WTC11 (cell line): ENCODE data around the gene TCF20. TPM values are rescaled to one million over a fixed set of nuclear protein-coding genes. Genes with fewer than 3 reads are reported as not detected.

Experiments used
- ATAC-seq: fragments of 200-7000 bp; cut with Tn5 transposase; 2 replicates; pipeline ENCODE4 v1.10.0; 2021; ENCODE audit warnings: mild to moderate bottlenecking, moderate library complexity
- CTCF ChIA-PET: fragments of 300-600 bp; sonication (Branson Sonifier 250); formaldehyde crosslinking; loops from one replicate; lab custom pipeline; 2021; ENCODE audit warnings: antibody characterized with exemption; lab: Charles Lee
- POLR2A ChIA-PET: fragments of 350-600 bp; sonication (Branson Sonifier 250); formaldehyde crosslinking; loops from one replicate; lab custom pipeline; 2021; ENCODE audit warnings: antibody characterized with exemption; lab: Charles Lee
- DNase-seq: peaks from one replicate; pipeline ENCODE4 v3.0.0; 2021; ENCODE audit warnings: low spot score
- H3K27ac Mint-ChIP-seq: 2 replicates; pipeline ENCODE4 v1.8.0; 2021; ENCODE audit warnings: mixed read lengths
- H3K27me3 Mint-ChIP-seq: 2 replicates; pipeline ENCODE4 v1.8.0; 2021; ENCODE audit warnings: low read depth, mild to moderate bottlenecking, moderate library complexity, mixed read lengths
- H3K36me3 Mint-ChIP-seq: 2 replicates; pipeline ENCODE4 v1.8.0; 2021; ENCODE audit warnings: mixed read lengths
- H3K4me1 Mint-ChIP-seq: 2 replicates; pipeline ENCODE4 v1.8.0; 2022; ENCODE audit warnings: mixed read lengths
- H3K4me3 Mint-ChIP-seq: 2 replicates; pipeline ENCODE4 v1.8.0; 2021; ENCODE audit warnings: mild to moderate bottlenecking, moderate library complexity, mixed read lengths
- H3K9me3 Mint-ChIP-seq: 2 replicates; pipeline ENCODE4 v1.8.0; 2021; ENCODE audit warnings: mixed read lengths
- CDX4 ChIP-seq: fragments of 250-450 bp; sonication (Bioruptor Pico); IDR thresholded peaks from 2 replicates; pipeline ENCODE4 v1.9.0; 2021; ENCODE audit warnings: moderate library complexity, mild to moderate bottlenecking, inconsistent platforms, borderline replicate concordance
- CREB1 ChIP-seq: sonication (generic); formaldehyde crosslinking; IDR thresholded peaks from 2 replicates; pipeline ENCODE4 v1.8.0; 2023; ENCODE audit warnings: mild to moderate bottlenecking, missing genetic modification reagents
- CTCF ChIP-seq: fragments of 200-600 bp; IDR thresholded peaks from 2 replicates; pipeline ENCODE4 v1.8.0; 2022; ENCODE audit warnings: antibody characterized with exemption
- FOXJ3 ChIP-seq: sonication (generic); formaldehyde crosslinking; IDR thresholded peaks from 2 replicates; pipeline ENCODE4 v1.9.0; 2021; ENCODE audit warnings: missing genetic modification reagents, mild to moderate bottlenecking, borderline replicate concordance
- FOXP1 ChIP-seq: sonication (generic); formaldehyde crosslinking; IDR thresholded peaks from 2 replicates; pipeline ENCODE4 v1.8.0; 2022; ENCODE audit warnings: missing genetic modification reagents, mild to moderate bottlenecking, moderate library complexity, borderline replicate concordance
- GRHL2 ChIP-seq: fragments of 250-450 bp; sonication (Bioruptor Pico); IDR thresholded peaks from 2 replicates; pipeline ENCODE4 v1.8.0; 2022; ENCODE audit warnings: mild to moderate bottlenecking, moderate library complexity; ENCODE audit not compliant: insufficient replicate concordance, severe bottlenecking
- HMGA2 ChIP-seq: fragments of 250-450 bp; sonication (Bioruptor Pico); IDR thresholded peaks from 2 replicates; pipeline ENCODE4 v1.4.0; 2021; ENCODE audit warnings: mild to moderate bottlenecking, moderate library complexity
- IRF2 ChIP-seq: sonication (generic); formaldehyde crosslinking; IDR thresholded peaks from 2 replicates; pipeline ENCODE4 v1.8.0; 2022; ENCODE audit warnings: low read depth, missing genetic modification reagents, borderline replicate concordance
- JAZF1 ChIP-seq: fragments of 250-450 bp; sonication (Bioruptor Pico); IDR thresholded peaks from 2 replicates; pipeline ENCODE4 v1.9.0; 2021; ENCODE audit warnings: moderate library complexity, mild to moderate bottlenecking, inconsistent platforms
- NR1H2 ChIP-seq: sonication (generic); formaldehyde crosslinking; IDR thresholded peaks from 2 replicates; pipeline ENCODE4 v1.9.0; 2021; ENCODE audit warnings: mild to moderate bottlenecking, moderate library complexity, missing genetic modification reagents
- RELA ChIP-seq: sonication (generic); formaldehyde crosslinking; IDR thresholded peaks from 2 replicates; pipeline ENCODE4 v1.8.1; 2022; ENCODE audit warnings: missing genetic modification reagents, mild to moderate bottlenecking, borderline replicate concordance
- TEAD4 ChIP-seq: sonication (generic); formaldehyde crosslinking; IDR thresholded peaks from 2 replicates; pipeline ENCODE4 v1.8.0; 2022; ENCODE audit warnings: mild to moderate bottlenecking, missing genetic modification reagents
- TP53 ChIP-seq: sonication (generic); formaldehyde crosslinking; IDR thresholded peaks from 2 replicates; pipeline ENCODE4 v1.8.1; 2023; ENCODE audit warnings: mild to moderate bottlenecking, missing genetic modification reagents
- ZBTB21 ChIP-seq: sonication (generic); formaldehyde crosslinking; IDR thresholded peaks from 2 replicates; pipeline ENCODE4 v1.8.1; 2023; ENCODE audit warnings: mild to moderate bottlenecking, missing genetic modification reagents, borderline replicate concordance
- ZNF219 ChIP-seq: sonication (generic); formaldehyde crosslinking; IDR thresholded peaks from 2 replicates; pipeline ENCODE4 v1.8.0; 2023; ENCODE audit warnings: missing genetic modification reagents, mild to moderate bottlenecking, borderline replicate concordance
- ZNF396 ChIP-seq: fragments of 250-450 bp; sonication (Bioruptor Pico); IDR thresholded peaks from 2 replicates; pipeline ENCODE4 v1.8.0; 2021; ENCODE audit warnings: mild to moderate bottlenecking, moderate library complexity, borderline replicate concordance
- ZNF671 ChIP-seq: fragments of 250-450 bp; sonication (Bioruptor Pico); IDR thresholded peaks from 2 replicates; pipeline ENCODE4 v1.8.0; 2021; ENCODE audit warnings: mild to moderate bottlenecking
- ZSCAN18 ChIP-seq: fragments of 250-450 bp; sonication (Bioruptor Pico); IDR thresholded peaks from 2 replicates; pipeline ENCODE4 v2.1.2; 2022; ENCODE audit warnings: mild to moderate bottlenecking, moderate library complexity
- total RNA-seq: library from RNA; stranded (reverse); gene quantifications from 3 replicates; pipeline ENCODE4 v1.2.3, GENCODE V29; 2021

Gene TCF20
- total RNA-seq, 1 experiment from 2014 or later = 77.0 TPM

- H3K4me3 Mint-ChIP-seq = no peak overlapping the region
- H3K27ac Mint-ChIP-seq = no peak overlapping the region
- H3K36me3 Mint-ChIP-seq = no peaks in the 10 kb centered on the region; the same call in 1 of the 2 replicates
- H3K27me3 Mint-ChIP-seq = peaks cover 54% of the 10 kb centered on the region
- CTCF ChIA-PET = interaction anchor here (1.3 to 1.4 kb wide), 2 partner anchors 90 to 111 kb away, joined by 3 to 5 read pairs; no protein-coding TSS in a partner anchor
- H3K4me1 Mint-ChIP-seq = peaks cover 20% of the 10 kb centered on the region
- no peak for DNase-seq
- TF ChIP-seq NR1H2 = no peak
- no peak for ATAC-seq
- POLR2A ChIA-PET = no interaction called here
- H3K9me3 Mint-ChIP-seq = no peaks in the 10 kb centered on the region
These were observed 9.7 kb upstream of the TCF20 start for GRCh38 chr22:42280140-42280539.

- Mint-ChIP-seq H3K27me3 (peaks cover 51% of the 10 kb centered on the region), H3K27ac (no peak overlapping the region), H3K36me3 (no peaks in the 10 kb centered on the region; the same call in 1 of the 2 replicates), H3K4me1 (peaks cover 26% of the 10 kb centered on the region), H3K9me3 (no peaks in the 10 kb centered on the region), H3K4me3 (no peak overlapping the region)
- DNase-seq (no peak), ATAC-seq (no peak)
- ChIA-PET POLR2A (no interaction called here), CTCF (interaction anchor here (1.4 to 1.7 kb wide), 3 partner anchors 30 to 110 kb away, joined by 3 to 11 read pairs (median 5); no protein-coding TSS in a partner anchor)
- TF ChIP-seq ZNF219 (CRISPR knock-in tag) (no peak), ZNF671 (CRISPR knock-in tag) (no peak), TP53 (CRISPR knock-in tag) (no peak), HMGA2 (CRISPR knock-in tag) (no peak), ZBTB21 (CRISPR knock-in tag) (no peak), CTCF (no peak), TEAD4 (CRISPR knock-in tag) (no peak), CDX4 (CRISPR knock-in tag) (no peak), GRHL2 (no peak), JAZF1 (CRISPR knock-in tag) (no peak), ZSCAN18 (CRISPR knock-in tag) (no peak), FOXJ3 (CRISPR knock-in tag) (no peak), IRF2 (CRISPR knock-in tag) (no peak), RELA (CRISPR knock-in tag) (no peak), ZNF396 (CRISPR knock-in tag) (no peak), FOXP1 (CRISPR knock-in tag) (no peak), CREB1 (CRISPR knock-in tag) (no peak)
These were observed 9.1 kb upstream of the TCF20 start for GRCh38 chr22:42279425-42280020.
